Measurements from ENCODE around the gene RGMB.
A peak's percentile ranks its signal among the peaks of the same experiment; 100 is the strongest.

RGMB gene

GRCh38 chr5:98768160-98768959, 5.1 kb upstream of the RGMB start:
- DNase-seq (ENCODE audit: low spot score) = peak; percentile 90

- no peak for DNase-seq (ENCODE audit: low spot score)
Measured at GRCh38 chr5:98768960-98769209, 4.6 kb upstream of the RGMB start.

- DNase-seq (ENCODE audit: low spot score) = peak; percentile 61
Measured at GRCh38 chr5:98769210-98769958, 4.1 kb upstream of the RGMB start.

GRCh38 chr5:98769959-98770208, 3.6 kb upstream of the RGMB start:
- peak; percentile 55 for DNase-seq (ENCODE audit: low spot score)

- peak; percentile 40 for DNase-seq (ENCODE audit: low spot score)
Measured at GRCh38 chr5:98770209-98770910, 3.1 kb upstream of the RGMB start.

GRCh38 chr5:98770911-98771322, 2.5 kb upstream of the RGMB start:
- DNase-seq (ENCODE audit: low spot score) = peak; percentile 83

GRCh38 chr5:98771382-98772109, 1.9 kb upstream of the RGMB start:
- DNase-seq (ENCODE audit: low spot score) = peak; percentile 97

- peak; percentile 38 for DNase-seq (ENCODE audit: low spot score)
Measured at GRCh38 chr5:98772415-98773213, 849 bp upstream of the RGMB start.

- DNase-seq (ENCODE audit: low spot score) = no peak
Measured at GRCh38 chr5:98773214-98773463, 324 bp upstream of the RGMB start.

GRCh38 chr5:98774192-98775033, 950 bp downstream of the RGMB start:
- peak; percentile 35 for DNase-seq (ENCODE audit: low spot score)

- DNase-seq (ENCODE audit: low spot score) = no peak
Measured at GRCh38 chr5:98775246-98776065, 2.0 kb downstream of the RGMB start.

- no peak for DNase-seq (ENCODE audit: low spot score)
Measured at GRCh38 chr5:98776066-98776705, 2.7 kb downstream of the RGMB start.

- DNase-seq (ENCODE audit: low spot score) = no peak
Measured at GRCh38 chr5:98777295-98777694, 3.8 kb downstream of the RGMB start.

GRCh38 chr5:98779264-98779877, 5.9 kb downstream of the RGMB start:
- no peak for DNase-seq (ENCODE audit: low spot score)

GRCh38 chr5:98780390-98780789, 6.9 kb downstream of the RGMB start:
- no peak for DNase-seq (ENCODE audit: low spot score)

GRCh38 chr5:98781520-98781919, 8.1 kb downstream of the RGMB start:
- DNase-seq (ENCODE audit: low spot score) = no peak

- no peak for DNase-seq (ENCODE audit: low spot score)
Measured at GRCh38 chr5:98781964-98782363, 8.5 kb downstream of the RGMB start.

- DNase-seq (ENCODE audit: low spot score) = no peak
Measured at GRCh38 chr5:98783051-98783649, 9.7 kb downstream of the RGMB start.

GRCh38 chr5:98784411-98784810, 10.9 kb downstream of the RGMB start:
- no peak for DNase-seq (ENCODE audit: low spot score)
